NCI-H2081 (cell line): Measurements from ENCODE around the gene TMEM178A.

ENCODE experiments used
- DNase-seq, 2 experiments: peaks; one replicate each; lab custom pipeline; 2025; lab: John Stamatoyannopoulos, UW

TMEM178A gene

GRCh38 chr2:39676342-39676741 is 10.6 kb downstream of the TMEM178A start:
- no peak for DNase-seq

GRCh38 chr2:39678170-39678569 is 12.5 kb downstream of the TMEM178A start:
- DNase-seq, result no peak

- no peak for DNase-seq
These were observed 14.1 kb downstream of the TMEM178A start for GRCh38 chr2:39679805-39680204.

GRCh38 chr2:39682066-39682692 is 16.5 kb downstream of the TMEM178A start:
- no peak for DNase-seq

GRCh38 chr2:39683022-39683699 is 17.4 kb downstream of the TMEM178A start:
- no peak for DNase-seq

GRCh38 chr2:39684464-39684863 is 18.7 kb downstream of the TMEM178A start:
- no peak for DNase-seq

GRCh38 chr2:39685126-39685525 is 19.4 kb downstream of the TMEM178A start:
- no peak for DNase-seq

GRCh38 chr2:39686456-39686855 is 20.7 kb downstream of the TMEM178A start:
- no peak for DNase-seq

GRCh38 chr2:39688181-39688580 is 22.5 kb downstream of the TMEM178A start:
- peak; percentile 17 to 30 for DNase-seq

- peak; percentile 17 to 64 for DNase-seq
These were observed 23.6 kb downstream of the TMEM178A start for GRCh38 chr2:39689272-39689841.

- DNase-seq, result no peak
These were observed 24.2 kb downstream of the TMEM178A start for GRCh38 chr2:39689876-39690275.

- DNase-seq, result no peak
These were observed 27.5 kb downstream of the TMEM178A start for GRCh38 chr2:39693245-39693644.

- peak; percentile 65 to 83 for DNase-seq
These were observed 30.4 kb downstream of the TMEM178A start for GRCh38 chr2:39696101-39696553.

- peak; percentile 59 to 65 for DNase-seq
These were observed 31.1 kb downstream of the TMEM178A start for GRCh38 chr2:39696838-39697237.

GRCh38 chr2:39697454-39697853 is 31.7 kb downstream of the TMEM178A start:
- peak; percentile 5 to 51 for DNase-seq

- no peak for DNase-seq
These were observed 35.4 kb downstream of the TMEM178A start for GRCh38 chr2:39701137-39701536.

- DNase-seq, result no peak
These were observed 37.6 kb downstream of the TMEM178A start for GRCh38 chr2:39703181-39703872.

- DNase-seq, result peak; percentile 18 to 72
These were observed 38.8 kb downstream of the TMEM178A start for GRCh38 chr2:39704540-39704939.

- DNase-seq, result no peak
These were observed 39.9 kb downstream of the TMEM178A start for GRCh38 chr2:39705638-39706037.

- no peak for DNase-seq
These were observed 40.6 kb downstream of the TMEM178A start for GRCh38 chr2:39706312-39706711.

GRCh38 chr2:39706945-39707344 is 41.2 kb downstream of the TMEM178A start:
- no peak for DNase-seq

- DNase-seq, result no peak
These were observed 42.3 kb downstream of the TMEM178A start for GRCh38 chr2:39708003-39708402.

- no peak for DNase-seq
These were observed 45.1 kb downstream of the TMEM178A start for GRCh38 chr2:39710807-39711206.
